Measurements from ENCODE around the gene WDR64. TPM values are rescaled to one million over a fixed set of nuclear protein-coding genes. Genes with fewer than 3 reads are reported as not detected.
"Not testable (repeated sequence)": the region's sequence is repeated elsewhere in the genome, so short reads cannot be mapped to it uniquely, and the experiment has no call there.

WDR64 gene
- total RNA-seq, 2 experiments from 2014 or later, result 0.21 to 0.31 TPM

- ChIA-PET POLR2A (no interaction called here), CTCF (no interaction called here)
- Mint-ChIP-seq H3K36me3 (ENCODE audit: low read depth) (no peaks in the 10 kb centered on the region), H3K4me1 (ENCODE audit: low read depth) (no peaks in the 10 kb centered on the region), H3K27ac (no peak overlapping the region), H3K27me3 (ENCODE audit: low read depth) (peaks cover 10% of the 10 kb centered on the region), H3K4me3 (no peak overlapping the region), H3K9me3 (ENCODE audit: insufficient read depth) (no peaks in the 10 kb centered on the region)
- ATAC-seq (no peak), DNase-seq (no peak)
Measured at GRCh38 chr1:241733899-241734298, 81.8 kb downstream of the WDR64 start.

GRCh38 chr1:241734533-241734932 is 82.5 kb downstream of the WDR64 start:
- H3K27ac Mint-ChIP-seq, result no peak overlapping the region
- no peaks in the 10 kb centered on the region for H3K4me1 Mint-ChIP-seq (ENCODE audit: low read depth)
- DNase-seq (no peak), ATAC-seq (no peak)
- no peaks in the 10 kb centered on the region for H3K36me3 Mint-ChIP-seq (ENCODE audit: low read depth)
- H3K4me3 Mint-ChIP-seq, result no peak overlapping the region
- ChIA-PET POLR2A (no interaction called here), CTCF (no interaction called here)
- H3K9me3 Mint-ChIP-seq (ENCODE audit: insufficient read depth), result no peaks in the 10 kb centered on the region
- H3K27me3 Mint-ChIP-seq (ENCODE audit: low read depth), result peaks cover 7% of the 10 kb centered on the region

GRCh38 chr1:241735493-241735926 is 83.4 kb downstream of the WDR64 start:
- POLR2A ChIA-PET; ATAC-seq; H3K27me3 Mint-ChIP-seq (ENCODE audit: low read depth); H3K4me3 Mint-ChIP-seq; H3K27ac Mint-ChIP-seq; DNase-seq; H3K4me1 Mint-ChIP-seq (ENCODE audit: low read depth); H3K9me3 Mint-ChIP-seq (ENCODE audit: insufficient read depth); H3K36me3 Mint-ChIP-seq (ENCODE audit: low read depth); CTCF ChIA-PET: not testable (repeated sequence)

- ChIA-PET CTCF (no interaction called here), POLR2A (interaction anchor here (0.5 kb wide), 1 partner anchor 41 kb away, joined by 3 read pairs; no protein-coding TSS in a partner anchor)
- H3K4me1 Mint-ChIP-seq (ENCODE audit: low read depth), result no peaks in the 10 kb centered on the region
- no peak overlapping the region for H3K4me3 Mint-ChIP-seq
- DNase-seq (no peak), ATAC-seq (no peak)
- no peaks in the 10 kb centered on the region for H3K9me3 Mint-ChIP-seq (ENCODE audit: insufficient read depth)
- peaks cover 3% of the 10 kb centered on the region for H3K27me3 Mint-ChIP-seq (ENCODE audit: low read depth)
- no peak overlapping the region for H3K27ac Mint-ChIP-seq
- H3K36me3 Mint-ChIP-seq (ENCODE audit: low read depth), result no peaks in the 10 kb centered on the region
Measured at GRCh38 chr1:241736387-241736786, 84.3 kb downstream of the WDR64 start.

- ChIA-PET CTCF (no interaction called here), POLR2A (no interaction called here)
Measured at GRCh38 chr1:241738284-241739078, 86.4 kb downstream of the WDR64 start.

GRCh38 chr1:241742084-241742483 is 90.0 kb downstream of the WDR64 start:
- ChIA-PET CTCF (no interaction called here), POLR2A (no interaction called here)
- Mint-ChIP-seq H3K4me3 (no peak overlapping the region), H3K27ac (no peak overlapping the region), H3K9me3 (ENCODE audit: insufficient read depth) (no peaks in the 10 kb centered on the region), H3K4me1 (ENCODE audit: low read depth) (no peaks in the 10 kb centered on the region), H3K27me3 (ENCODE audit: low read depth) (no peaks in the 10 kb centered on the region), H3K36me3 (ENCODE audit: low read depth) (no peaks in the 10 kb centered on the region)
- no peak for ATAC-seq
- no peak for DNase-seq

More at GRCh38 chr1:241738284-241739078, 86.4 kb downstream of the WDR64 start:
- no peaks in the 10 kb centered on the region for H3K9me3 Mint-ChIP-seq (ENCODE audit: insufficient read depth)
- H3K36me3 Mint-ChIP-seq (ENCODE audit: low read depth), result no peaks in the 10 kb centered on the region
- DNase-seq, result no peak
- H3K4me3 Mint-ChIP-seq, result no peak overlapping the region
- no peak overlapping the region for H3K27ac Mint-ChIP-seq
- H3K4me1 Mint-ChIP-seq (ENCODE audit: low read depth), result no peaks in the 10 kb centered on the region
- peaks cover 3% of the 10 kb centered on the region for H3K27me3 Mint-ChIP-seq (ENCODE audit: low read depth)
- ATAC-seq, result no peak

GRCh38 chr1:241744591-241744990 is 92.5 kb downstream of the WDR64 start:
- ATAC-seq, result no peak
- Mint-ChIP-seq H3K27ac (no peak overlapping the region), H3K4me1 (ENCODE audit: low read depth) (no peaks in the 10 kb centered on the region), H3K27me3 (ENCODE audit: low read depth) (no peaks in the 10 kb centered on the region), H3K4me3 (no peak overlapping the region), H3K9me3 (ENCODE audit: insufficient read depth) (no peaks in the 10 kb centered on the region), H3K36me3 (ENCODE audit: low read depth) (no peaks in the 10 kb centered on the region)
- CTCF ChIA-PET, result no interaction called here
- POLR2A ChIA-PET, result no interaction called here
- DNase-seq, result no peak

- Mint-ChIP-seq H3K27ac (no peak overlapping the region), H3K4me3 (no peak overlapping the region), H3K36me3 (ENCODE audit: low read depth) (no peaks in the 10 kb centered on the region), H3K27me3 (ENCODE audit: low read depth) (no peaks in the 10 kb centered on the region), H3K9me3 (ENCODE audit: insufficient read depth) (no peaks in the 10 kb centered on the region), H3K4me1 (ENCODE audit: low read depth) (no peaks in the 10 kb centered on the region)
- ChIA-PET CTCF (no interaction called here), POLR2A (no interaction called here)
- DNase-seq, result no peak
- ATAC-seq, result no peak
Measured at GRCh38 chr1:241747992-241748391, 95.9 kb downstream of the WDR64 start.

GRCh38 chr1:241749041-241749944 is 97.2 kb downstream of the WDR64 start:
- ChIA-PET POLR2A (no interaction called here), CTCF (interaction anchor here (1.4 kb wide), 1 partner anchor 77 kb away, joined by 3 read pairs; no protein-coding TSS in a partner anchor)
- ATAC-seq (no peak), DNase-seq (no peak)
- H3K4me3 Mint-ChIP-seq, result no peak overlapping the region
- H3K36me3 Mint-ChIP-seq (ENCODE audit: low read depth), result no peaks in the 10 kb centered on the region
- H3K27me3 Mint-ChIP-seq (ENCODE audit: low read depth), result no peaks in the 10 kb centered on the region
- no peak overlapping the region for H3K27ac Mint-ChIP-seq
- no peaks in the 10 kb centered on the region for H3K4me1 Mint-ChIP-seq (ENCODE audit: low read depth)
- no peaks in the 10 kb centered on the region for H3K9me3 Mint-ChIP-seq (ENCODE audit: insufficient read depth)

- H3K36me3 Mint-ChIP-seq (ENCODE audit: low read depth), result no peaks in the 10 kb centered on the region
- no peak overlapping the region for H3K27ac Mint-ChIP-seq
- no peak overlapping the region for H3K4me3 Mint-ChIP-seq
- no peaks in the 10 kb centered on the region for H3K27me3 Mint-ChIP-seq (ENCODE audit: low read depth)
- DNase-seq (no peak), ATAC-seq (no peak)
- CTCF ChIA-PET, result no interaction called here
- H3K9me3 Mint-ChIP-seq (ENCODE audit: insufficient read depth), result no peaks in the 10 kb centered on the region
- no peaks in the 10 kb centered on the region for H3K4me1 Mint-ChIP-seq (ENCODE audit: low read depth)
- POLR2A ChIA-PET, result no interaction called here
Measured at GRCh38 chr1:241749945-241750695, 98.0 kb downstream of the WDR64 start.

GRCh38 chr1:241751524-241751923 is 99.4 kb downstream of the WDR64 start:
- no peak overlapping the region for H3K27ac Mint-ChIP-seq
- DNase-seq (no peak), ATAC-seq (no peak)
- CTCF ChIA-PET, result no interaction called here
- no peak overlapping the region for H3K4me3 Mint-ChIP-seq
- no peaks in the 10 kb centered on the region for H3K36me3 Mint-ChIP-seq (ENCODE audit: low read depth)
- H3K27me3 Mint-ChIP-seq (ENCODE audit: low read depth), result no peaks in the 10 kb centered on the region
- POLR2A ChIA-PET, result interaction anchor here (0.6 to 0.7 kb wide), 2 partner anchors 46 to 1273 kb away, joined by 4 to 5 read pairs; no protein-coding TSS in a partner anchor
- no peaks in the 10 kb centered on the region for H3K4me1 Mint-ChIP-seq (ENCODE audit: low read depth)
- H3K9me3 Mint-ChIP-seq (ENCODE audit: insufficient read depth), result no peaks in the 10 kb centered on the region

Measured in activated CD8-positive, alpha-beta T cell treated with anti-CD3 and anti-CD28 coated beads, Interleukin-2, amount 10 ng/mL, durations not matched to agents 7 days and 5 days (primary cell).